HCT116 (cell line): ENCODE results near the gene ADAT3.

Experiments
- EGR1 ChIP-seq: IDR thresholded peaks from 2 replicates; pipeline ENCODE4 v1.6.1; 2012; ENCODE audit warnings: low read depth
- EZH2phosphoT487 ChIP-seq: fragments of 200-600 bp; IDR thresholded peaks from 2 replicates; pipeline ENCODE4 v1.6.1; 2018; ENCODE audit warnings: antibody characterized with exemption, borderline replicate concordance
- POLR2AphosphoS5 ChIP-seq: IDR thresholded peaks from 2 replicates; pipeline ENCODE4 v1.6.1; 2011; ENCODE audit warnings: mild to moderate bottlenecking, low read depth, low read length, moderate library complexity
- SIN3A ChIP-seq: IDR thresholded peaks from 2 replicates; pipeline ENCODE4 v1.6.1; 2012; ENCODE audit warnings: low read depth
- TF ChIP-seq, protein P1 (sequence below), 3 experiments: fragments of 200-600 bp in 1 of 3; sonication (generic) in 1 of 3; IDR thresholded peaks in 2 of 3; conservative IDR thresholded peaks in 1 of 3; 2 replicates each; pipeline ENCODE4 v1.5.1; 2012 to 2017; ENCODE audit warnings: low read depth in 2 of 3, low read length in 2 of 3, antibody characterized with exemption in 1 of 3, borderline replicate concordance in 1 of 3, control low read depth in 1 of 3, mild to moderate bottlenecking in 1 of 3, mixed read lengths in 1 of 3, mixed run types in 1 of 3, moderate library complexity in 1 of 3; ENCODE audit not compliant: insufficient read depth in 1 of 3

GRCh38 chr19:1860042-1860775 lies 45.0 kb upstream of the ADAT3 start:
- TF ChIP-seq EZH2phosphoT487: no peak
- TF ChIP-seq POLR2AphosphoS5: no peak
- TF ChIP-seq EGR1: no peak
- TF ChIP-seq, protein P1, sequence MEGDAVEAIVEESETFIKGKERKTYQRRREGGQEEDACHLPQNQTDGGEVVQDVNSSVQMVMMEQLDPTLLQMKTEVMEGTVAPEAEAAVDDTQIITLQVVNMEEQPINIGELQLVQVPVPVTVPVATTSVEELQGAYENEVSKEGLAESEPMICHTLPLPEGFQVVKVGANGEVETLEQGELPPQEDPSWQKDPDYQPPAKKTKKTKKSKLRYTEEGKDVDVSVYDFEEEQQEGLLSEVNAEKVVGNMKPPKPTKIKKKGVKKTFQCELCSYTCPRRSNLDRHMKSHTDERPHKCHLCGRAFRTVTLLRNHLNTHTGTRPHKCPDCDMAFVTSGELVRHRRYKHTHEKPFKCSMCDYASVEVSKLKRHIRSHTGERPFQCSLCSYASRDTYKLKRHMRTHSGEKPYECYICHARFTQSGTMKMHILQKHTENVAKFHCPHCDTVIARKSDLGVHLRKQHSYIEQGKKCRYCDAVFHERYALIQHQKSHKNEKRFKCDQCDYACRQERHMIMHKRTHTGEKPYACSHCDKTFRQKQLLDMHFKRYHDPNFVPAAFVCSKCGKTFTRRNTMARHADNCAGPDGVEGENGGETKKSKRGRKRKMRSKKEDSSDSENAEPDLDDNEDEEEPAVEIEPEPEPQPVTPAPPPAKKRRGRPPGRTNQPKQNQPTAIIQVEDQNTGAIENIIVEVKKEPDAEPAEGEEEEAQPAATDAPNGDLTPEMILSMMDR (IDR thresholded peaks at IDR 0.05 in 2 of 3, conservative IDR thresholded peaks at IDR 0.05 in 1 of 3; ENCODE audit: borderline replicate concordance in 1 of 3, insufficient read depth in 1 of 3, low read depth in 2 of 3, low read length in 2 of 3): no peak
- TF ChIP-seq SIN3A: no peak
